C4-2B (cell line): ENCODE measurements around the gene PIK3R6.

ENCODE experiments used
- CTCF ChIP-seq: fragments of 450-650 bp; conservative IDR thresholded peaks from 2 replicates; pipeline ENCODE4 v1.5.1; 2017; ENCODE audit warnings: mild to moderate bottlenecking
- ZFX ChIP-seq: fragments of 450-650 bp; IDR thresholded peaks from 2 replicates; pipeline ENCODE4 v1.6.1; 2017

GRCh38 chr17:8898126-8898525 lies 30.7 kb upstream of the PIK3R6 start:
- TF ChIP-seq CTCF (no peak), ZFX (no peak)
